GM19397 (cell line): ENCODE data around the gene HORMAD1.
A peak's percentile ranks its signal among the peaks of the same experiment; 100 is the strongest.
"Not testable (repeated sequence)": the region's sequence is repeated elsewhere in the genome, so short reads cannot be mapped to it uniquely, and the experiment has no call there.

Source experiments
- ATAC-seq: cut with Tn5 transposase; IDR thresholded peaks from one replicate; pipeline ENCODE4 v1.9.1; 2021; ENCODE audit warnings: mild to moderate bottlenecking, moderate library complexity; ENCODE audit not compliant: unreplicated experiment

The HORMAD1 gene

GRCh38 chr1:150720703-150721102 lies at the start of gene HORMAD1:
HORMAD1 (minus strand) TSS chr1:150720895; CDS start chr1:150719505, 1,390 bp downstream.
- ATAC-seq, result no peak

- not testable (repeated sequence) for ATAC-seq
Measured at GRCh38 chr1:150767704-150768103, 47.0 kb upstream of the HORMAD1 start.

GRCh38 chr1:150765977-150766301 lies 45.2 kb upstream of the HORMAD1 start:
- not testable (repeated sequence) for ATAC-seq

GRCh38 chr1:150765296-150765976 lies 44.7 kb upstream of the HORMAD1 start, which contains the start of gene CTSS:
CTSS (minus strand) TSS chr1:150765778; CDS start chr1:150764763, 1,015 bp downstream.
- ATAC-seq, result peak; percentile 86

- no peak for ATAC-seq
Measured at GRCh38 chr1:150764617-150765101, 44.0 kb upstream of the HORMAD1 start.

- ATAC-seq, result no peak
Measured at GRCh38 chr1:150763018-150763417, 42.3 kb upstream of the HORMAD1 start.

GRCh38 chr1:150762552-150762951 lies 41.9 kb upstream of the HORMAD1 start:
- no peak for ATAC-seq

GRCh38 chr1:150761801-150762200 lies 41.1 kb upstream of the HORMAD1 start:
- no peak for ATAC-seq

- ATAC-seq, result no peak
Measured at GRCh38 chr1:150760013-150760412, 39.3 kb upstream of the HORMAD1 start.

GRCh38 chr1:150753416-150753815 lies 32.7 kb upstream of the HORMAD1 start:
- ATAC-seq, result no peak

- ATAC-seq, result no peak
Measured at GRCh38 chr1:150751443-150751842, 30.7 kb upstream of the HORMAD1 start.

- ATAC-seq, result no peak
Measured at GRCh38 chr1:150749720-150750311, 29.1 kb upstream of the HORMAD1 start.

GRCh38 chr1:150748878-150749719 lies 28.4 kb upstream of the HORMAD1 start:
- no peak for ATAC-seq

GRCh38 chr1:150730130-150730721 lies 9.5 kb upstream of the HORMAD1 start:
- ATAC-seq, result no peak

- no peak for ATAC-seq
Measured at GRCh38 chr1:150724336-150724735, 3.6 kb upstream of the HORMAD1 start.

- ATAC-seq, result no peak
Measured at GRCh38 chr1:150720098-150720497, 597 bp downstream of the HORMAD1 start.

- ATAC-seq, result no peak
Measured at GRCh38 chr1:150718225-150718891, 2.3 kb downstream of the HORMAD1 start.

- ATAC-seq, result not testable (repeated sequence)
Measured at GRCh38 chr1:150709031-150709430, 11.7 kb downstream of the HORMAD1 start.

- no peak for ATAC-seq
Measured at GRCh38 chr1:150708595-150708994, 12.1 kb downstream of the HORMAD1 start.

GRCh38 chr1:150706091-150706490 lies 14.6 kb downstream of the HORMAD1 start:
- ATAC-seq, result no peak

GRCh38 chr1:150703427-150703826 lies 17.3 kb downstream of the HORMAD1 start:
- ATAC-seq, result no peak
